ENCODE results near the gene OR2T6.

OR2T6 gene

DNA sequence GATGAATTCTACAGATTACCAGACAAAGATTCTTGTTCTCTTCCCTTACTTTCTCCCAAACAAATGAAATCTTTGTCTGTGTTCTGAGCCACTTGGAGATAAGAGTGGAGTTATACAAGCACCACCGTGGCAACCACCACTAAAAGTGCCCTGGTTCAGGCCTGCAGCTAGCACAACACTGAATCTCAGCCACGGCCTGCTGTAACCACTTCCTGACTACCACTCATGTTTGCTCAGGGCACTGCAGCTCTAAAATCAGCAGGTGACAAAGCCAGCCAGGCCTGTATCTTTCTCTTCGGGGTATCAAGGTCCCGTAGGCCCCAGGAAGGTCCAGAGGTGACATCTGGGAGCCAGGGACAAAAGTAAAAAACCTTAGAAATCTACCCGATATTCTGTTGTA lies 3.2 kb upstream of the OR2T6 start:
- in situ Hi-C loops (cut with MboI; ENCODE audit: low pct_unique_long_range_greater_than_20kb, low sequenced_read_pairs, unreplicated experiment) = no loop called here
- no peak for TF ChIP-seq CTCF (IDR thresholded peaks at IDR 0.05; ENCODE audit: extremely low read depth, insufficient read depth, missing control alignments)
- no peak for DNase-seq (ENCODE audit: low spot score)

DNA sequence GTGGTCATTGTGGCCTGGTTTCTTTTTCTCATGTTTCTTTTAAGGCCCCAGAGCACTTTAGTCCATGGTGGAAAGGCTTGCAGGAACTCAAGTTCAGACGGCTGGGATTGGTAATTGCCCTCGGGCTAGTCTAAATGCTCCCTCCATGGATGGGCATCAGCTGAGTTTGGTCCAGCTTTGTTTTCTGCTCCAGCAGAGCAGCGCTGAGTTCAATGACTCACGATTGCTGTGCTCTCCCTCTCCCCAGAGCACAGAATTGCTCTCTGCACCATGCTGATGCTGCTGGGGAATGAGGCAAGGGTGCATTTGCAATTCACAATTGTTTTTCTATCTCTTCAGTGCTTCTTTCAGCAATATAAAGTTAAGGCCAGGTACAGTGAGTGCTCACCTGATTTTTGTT lies 1.8 kb upstream of the OR2T6 start:
- in situ Hi-C loops (cut with MboI; ENCODE audit: low pct_unique_long_range_greater_than_20kb, low sequenced_read_pairs, unreplicated experiment) = no loop called here
- TF ChIP-seq CTCF (IDR thresholded peaks at IDR 0.05; ENCODE audit: extremely low read depth, insufficient read depth, missing control alignments) = no peak
- no peak for DNase-seq (ENCODE audit: low spot score)

GRCh38 chr1:248376916-248377315 lies 1.4 kb downstream of the OR2T6 start:
- in situ Hi-C loops (cut with MboI; ENCODE audit: low pct_unique_long_range_greater_than_20kb, low sequenced_read_pairs, unreplicated experiment) = no loop called here

GRCh38 chr1:248380854-248381253 lies 5.3 kb downstream of the OR2T6 start:
- in situ Hi-C loops (cut with MboI; ENCODE audit: low pct_unique_long_range_greater_than_20kb, low sequenced_read_pairs, unreplicated experiment) = no loop called here
- TF ChIP-seq CTCF (IDR thresholded peaks at IDR 0.05; ENCODE audit: extremely low read depth, insufficient read depth, missing control alignments) = no peak
- DNase-seq (ENCODE audit: low spot score) = no peak

More at GRCh38 chr1:248376916-248377315, 1.4 kb downstream of the OR2T6 start:
- no peak for TF ChIP-seq CTCF (IDR thresholded peaks at IDR 0.05; ENCODE audit: extremely low read depth, insufficient read depth, missing control alignments)
- DNase-seq (ENCODE audit: low spot score) = no peak

- TF ChIP-seq CTCF (IDR thresholded peaks at IDR 0.05; ENCODE audit: extremely low read depth, insufficient read depth, missing control alignments) = no peak
- in situ Hi-C loops (cut with MboI; ENCODE audit: low pct_unique_long_range_greater_than_20kb, low sequenced_read_pairs, unreplicated experiment) = no loop called here
Measured at GRCh38 chr1:248388426-248388825, 12.9 kb downstream of the OR2T6 start.

GRCh38 chr1:248393050-248393449 lies 17.5 kb downstream of the OR2T6 start:
- DNase-seq (ENCODE audit: low spot score) = no peak
- in situ Hi-C loops (cut with MboI; ENCODE audit: low pct_unique_long_range_greater_than_20kb, low sequenced_read_pairs, unreplicated experiment) = no loop called here
- TF ChIP-seq CTCF (IDR thresholded peaks at IDR 0.05; ENCODE audit: extremely low read depth, insufficient read depth, missing control alignments) = no peak

More at GRCh38 chr1:248388426-248388825, 12.9 kb downstream of the OR2T6 start:
- no peak for DNase-seq (ENCODE audit: low spot score)

- no peak for TF ChIP-seq CTCF (IDR thresholded peaks at IDR 0.05; ENCODE audit: extremely low read depth, insufficient read depth, missing control alignments)
- in situ Hi-C loops (cut with MboI; ENCODE audit: low pct_unique_long_range_greater_than_20kb, low sequenced_read_pairs, unreplicated experiment) = loop anchor here (10.0 kb wide), 1 partner anchor 222 kb away; no protein-coding TSS in a partner anchor
- DNase-seq (ENCODE audit: low spot score) = no peak
Measured at GRCh38 chr1:248402748-248403147, 27.2 kb downstream of the OR2T6 start, which contains the start of gene OR2T1. TSS of gene OR2T1 (plus strand) at chr1:248403048. CDS start at chr1:248406148, 3,100 bp downstream.

Data from GM13977 (cell line).